Activated CD8-positive, alpha-beta memory T cell treated with anti-CD3 and anti-CD28 coated beads, Interleukin-2, amount 50 U/mL, for 4 hours (primary cell): ENCODE data around the gene LARP7.
"Not testable (repeated sequence)": the region's sequence is repeated elsewhere in the genome, so short reads cannot be mapped to it uniquely, and the experiment has no call there.

ENCODE experiments used
- DNase-seq: peaks from one replicate; pipeline ENCODE4 v3.0.0-alpha.2; 2020

Gene LARP7

GRCh38 chr4:112636688-112637551, at the start of gene LARP7, which contains the start of gene ZGRF1:
LARP7 (plus strand) TSS chr4:112637143; CDS start chr4:112644670, 7,527 bp downstream.
ZGRF1 (minus strand) TSS chr4:112636909; CDS start chr4:112633176, 3,733 bp downstream.
- DNase-seq, result peak; percentile 97

GRCh38 chr4:112589206-112589605, 47.7 kb upstream of the LARP7 start:
- no peak for DNase-seq

- no peak for DNase-seq
These were observed 45.4 kb upstream of the LARP7 start for GRCh38 chr4:112591593-112591992.

- no peak for DNase-seq
These were observed 44.2 kb upstream of the LARP7 start for GRCh38 chr4:112592717-112593116.

GRCh38 chr4:112593438-112594133, 43.4 kb upstream of the LARP7 start:
- no peak for DNase-seq

- no peak for DNase-seq
These were observed 42.0 kb upstream of the LARP7 start for GRCh38 chr4:112594993-112595392.

GRCh38 chr4:112604589-112604988, 32.4 kb upstream of the LARP7 start:
- peak; percentile 15 for DNase-seq

- DNase-seq, result not testable (repeated sequence)
These were observed 24.1 kb upstream of the LARP7 start for GRCh38 chr4:112612814-112613213.

GRCh38 chr4:112616984-112617383, 20.0 kb upstream of the LARP7 start:
- DNase-seq, result no peak

- DNase-seq, result no peak
These were observed 10.7 kb upstream of the LARP7 start for GRCh38 chr4:112626228-112626627.

GRCh38 chr4:112633477-112634235, 3.3 kb upstream of the LARP7 start:
- DNase-seq, result no peak

- DNase-seq, result no peak
These were observed 566 bp downstream of the LARP7 start for GRCh38 chr4:112637552-112637866.

GRCh38 chr4:112642526-112642925, 5.6 kb downstream of the LARP7 start:
- DNase-seq, result no peak

- not testable (repeated sequence) for DNase-seq
These were observed 7.9 kb downstream of the LARP7 start for GRCh38 chr4:112644595-112645535.

GRCh38 chr4:112645541-112646329, 8.8 kb downstream of the LARP7 start:
- DNase-seq, result no peak

GRCh38 chr4:112646632-112647537, 9.9 kb downstream of the LARP7 start:
- DNase-seq, result no peak

- DNase-seq, result no peak
These were observed 10.8 kb downstream of the LARP7 start for GRCh38 chr4:112647785-112648184.

- no peak for DNase-seq
These were observed 11.5 kb downstream of the LARP7 start for GRCh38 chr4:112648263-112649054.

- no peak for DNase-seq
These were observed 12.1 kb downstream of the LARP7 start for GRCh38 chr4:112649055-112649408.

GRCh38 chr4:112650332-112650731, 13.4 kb downstream of the LARP7 start:
- no peak for DNase-seq
